HG03378 (cell line): ENCODE results near the gene GUCY1B1.

Experiments
- ATAC-seq: cut with Tn5 transposase; IDR thresholded peaks from one replicate; pipeline ENCODE4 v1.9.1; 2021; ENCODE audit warnings: mild to moderate bottlenecking, moderate library complexity; ENCODE audit not compliant: unreplicated experiment

Gene GUCY1B1

DNA sequence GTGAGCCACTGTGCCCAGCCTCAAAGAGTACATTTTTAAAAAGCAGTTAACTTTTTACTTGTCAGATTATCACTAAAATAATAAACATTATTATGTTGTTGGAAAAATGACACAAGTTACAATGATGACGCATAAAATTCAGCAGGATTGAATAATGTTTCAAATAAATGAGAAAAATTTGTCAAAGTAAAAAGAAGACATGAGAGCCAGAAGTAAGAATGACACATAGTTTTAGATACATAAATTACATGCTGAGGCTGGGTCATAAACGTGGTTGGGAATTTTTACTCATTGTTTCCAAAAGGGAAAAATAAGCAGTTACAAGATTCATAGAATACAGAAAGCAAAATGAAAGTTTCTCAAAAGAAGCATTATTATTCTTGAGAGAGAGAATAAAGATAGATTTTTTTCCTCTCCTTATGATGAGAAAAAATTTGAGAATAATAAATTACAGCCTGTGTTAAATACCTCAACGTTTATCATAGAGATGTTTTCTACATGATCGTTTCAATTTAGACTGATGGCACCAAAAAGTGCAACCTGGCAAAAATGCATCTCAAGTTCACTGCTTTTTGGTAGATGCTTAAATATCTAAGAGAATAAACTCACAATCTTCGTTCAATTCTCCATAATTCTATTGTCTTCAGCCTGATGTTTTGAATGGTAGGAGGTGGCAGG is 40.4 kb downstream of the GUCY1B1 start:
- no peak for ATAC-seq

DNA sequence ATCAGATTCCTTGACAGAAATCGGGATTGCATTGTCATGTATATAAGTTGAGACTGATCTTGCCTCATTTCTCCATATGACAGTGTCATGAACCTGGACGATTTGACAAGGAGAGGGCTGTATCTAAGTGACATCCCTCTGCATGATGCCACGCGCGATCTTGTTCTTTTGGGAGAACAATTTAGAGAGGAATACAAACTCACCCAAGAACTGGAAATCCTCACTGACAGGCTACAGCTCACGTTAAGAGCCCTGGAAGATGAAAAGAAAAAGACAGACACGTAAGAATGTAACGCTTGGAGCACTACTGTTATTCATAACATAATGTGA is 40.9 kb downstream of the GUCY1B1 start:
- no peak for ATAC-seq

DNA sequence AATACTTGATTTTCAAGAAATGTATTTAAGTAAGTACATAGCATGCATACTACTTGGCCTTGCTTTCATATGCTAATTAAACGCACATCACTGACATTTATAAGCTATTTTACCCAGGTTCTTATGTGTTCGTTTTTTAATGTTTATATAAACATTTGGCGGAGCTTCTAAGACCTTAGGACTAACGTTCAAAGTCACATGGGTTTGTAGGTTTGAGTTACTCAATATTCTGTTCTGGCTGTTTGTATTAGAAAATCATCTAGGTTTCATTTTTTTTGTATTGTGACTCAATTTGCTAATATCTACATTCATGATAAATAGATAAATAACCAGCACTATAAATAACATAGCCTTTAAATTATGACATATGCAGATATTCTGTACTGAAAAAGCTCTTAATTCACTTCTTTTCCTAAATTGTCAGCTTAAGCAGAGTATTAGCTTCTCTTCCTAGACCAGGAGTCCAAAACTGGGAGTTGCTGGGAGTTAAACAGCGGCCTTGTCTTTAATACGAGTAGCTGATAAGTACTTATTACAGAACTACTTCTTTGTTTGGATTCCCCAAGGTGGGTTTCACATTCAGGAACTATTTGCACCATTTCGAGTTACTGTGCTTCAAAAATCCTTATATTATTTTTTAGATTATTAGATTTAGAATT is 42.0 kb downstream of the GUCY1B1 start:
- ATAC-seq: no peak

DNA sequence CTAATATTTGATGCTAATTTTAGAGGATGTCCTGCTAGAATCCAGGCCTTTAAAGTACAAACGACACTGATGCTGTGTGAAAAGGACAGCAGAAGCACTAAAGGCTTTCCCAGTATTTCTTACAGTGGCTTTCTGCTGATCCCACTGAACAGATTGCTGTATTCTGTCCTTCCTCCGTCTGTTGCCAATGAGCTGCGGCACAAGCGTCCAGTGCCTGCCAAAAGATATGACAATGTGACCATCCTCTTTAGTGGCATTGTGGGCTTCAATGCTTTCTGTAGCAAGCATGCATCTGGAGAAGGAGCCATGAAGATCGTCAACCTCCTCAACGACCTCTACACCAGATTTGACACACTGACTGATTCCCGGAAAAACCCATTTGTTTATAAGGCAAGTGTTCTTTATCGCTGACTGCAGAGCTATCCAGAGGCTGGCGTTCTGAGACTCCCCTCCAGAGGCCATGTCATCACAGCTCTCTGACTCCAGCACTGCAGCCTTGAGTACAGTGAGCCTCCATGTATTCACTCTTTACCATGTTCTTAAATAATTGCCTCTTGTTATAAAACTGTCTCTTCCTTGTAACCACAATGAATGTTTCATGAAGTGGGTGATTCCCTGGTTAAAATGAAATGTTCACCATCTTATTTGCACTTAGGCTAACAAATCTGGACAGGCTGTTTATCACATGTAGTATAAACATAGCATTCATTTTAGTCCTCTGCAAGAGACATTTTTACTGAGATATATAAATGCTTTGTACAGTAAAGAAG is 43.6 kb downstream of the GUCY1B1 start:
- ATAC-seq: no peak

DNA sequence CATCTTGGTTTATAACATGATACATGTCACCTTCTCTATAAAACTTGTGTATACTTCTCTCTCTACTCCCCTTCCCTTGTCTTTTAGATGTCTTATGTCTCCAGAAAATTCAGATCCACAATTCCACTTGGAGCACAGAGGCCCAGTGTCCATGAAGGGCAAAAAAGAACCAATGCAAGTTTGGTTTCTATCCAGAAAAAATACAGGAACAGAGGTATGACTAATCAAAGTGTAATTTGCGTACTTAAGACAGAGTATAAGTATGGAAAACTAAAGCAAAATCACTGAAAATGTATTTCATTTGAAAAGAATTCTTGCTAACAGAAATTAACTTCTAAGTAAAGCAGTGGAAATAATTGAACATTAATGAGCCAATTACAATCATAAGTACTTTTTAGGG is 46.2 kb downstream of the GUCY1B1 start:
- no peak for ATAC-seq

DNA sequence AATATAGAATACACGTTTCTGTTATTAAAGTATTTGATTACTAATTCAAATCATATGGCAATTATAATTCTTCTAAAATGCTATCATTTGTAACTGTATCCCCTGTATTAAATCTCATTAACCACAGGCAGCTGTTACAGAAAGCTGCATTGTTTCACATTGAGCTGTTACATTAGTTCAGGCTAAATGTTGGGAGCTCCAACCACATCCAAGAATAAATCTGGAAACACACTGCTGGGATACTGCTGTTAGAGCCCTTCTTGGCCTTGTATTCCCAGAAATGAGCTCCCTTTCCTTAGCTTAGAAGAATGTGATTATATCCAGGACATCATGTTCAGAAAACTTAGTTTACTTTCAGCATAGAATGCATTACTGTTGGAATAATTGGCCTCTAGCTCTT is 48.2 kb downstream of the GUCY1B1 start:
- no peak for ATAC-seq

DNA sequence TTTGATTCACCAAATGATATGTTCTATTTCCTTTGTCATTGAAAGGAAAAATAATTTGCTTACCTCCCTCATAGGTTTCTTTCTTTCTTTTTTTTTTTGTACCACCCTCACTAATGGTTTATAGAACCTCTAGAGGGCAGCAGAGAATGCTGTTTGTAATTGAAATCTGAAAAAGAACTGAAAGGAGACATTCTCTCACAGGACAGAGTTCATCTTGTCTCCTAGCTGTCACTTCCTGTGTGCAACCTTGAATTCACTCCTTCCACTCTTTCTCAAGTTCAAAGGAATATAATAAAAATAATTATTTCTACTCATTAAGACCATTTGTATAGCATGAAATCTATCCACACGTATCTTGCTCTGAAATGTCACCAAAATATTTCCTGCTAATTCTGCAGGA is 51.0 kb downstream of the GUCY1B1 start:
- ATAC-seq: peak; percentile 100

DNA sequence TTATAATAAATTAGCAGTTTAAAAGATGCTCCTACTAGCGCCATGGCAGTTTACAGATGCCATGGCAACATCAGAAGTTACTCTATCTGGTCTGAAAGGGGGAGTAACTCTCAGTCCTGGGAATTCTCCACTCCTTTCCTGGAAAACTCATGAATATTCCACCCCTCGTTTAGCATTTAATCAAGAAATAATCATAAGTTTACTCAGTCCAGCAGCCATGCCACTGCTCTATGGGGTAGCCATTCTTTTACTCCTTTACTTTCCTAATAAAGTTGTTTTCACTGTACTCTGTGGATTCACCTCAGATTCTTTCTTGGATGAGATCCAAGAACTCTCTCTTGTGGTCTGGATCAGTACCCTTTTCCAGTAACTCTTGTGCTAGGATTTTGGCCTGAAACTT is 52.3 kb downstream of the GUCY1B1 start:
- ATAC-seq: no peak

DNA sequence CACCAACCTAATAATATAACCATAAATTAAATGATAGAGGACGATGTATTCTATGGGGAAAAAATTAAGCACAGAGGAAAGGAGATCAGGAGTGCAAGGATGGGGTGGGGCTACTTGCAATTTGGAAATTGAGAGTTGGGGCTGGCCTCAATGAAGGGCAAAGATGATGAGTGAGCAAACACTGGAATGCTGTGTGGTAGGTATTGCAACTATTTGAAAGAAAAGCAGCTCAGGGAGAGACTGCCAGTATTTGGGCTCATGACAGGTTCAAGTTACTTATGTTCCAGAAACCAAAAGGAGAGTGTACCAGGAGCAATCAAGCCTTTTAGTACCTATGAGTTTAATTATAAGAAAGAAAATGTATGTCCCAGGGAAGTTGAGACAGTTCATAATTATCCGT is 59.8 kb downstream of the GUCY1B1 start:
- no peak for ATAC-seq

DNA sequence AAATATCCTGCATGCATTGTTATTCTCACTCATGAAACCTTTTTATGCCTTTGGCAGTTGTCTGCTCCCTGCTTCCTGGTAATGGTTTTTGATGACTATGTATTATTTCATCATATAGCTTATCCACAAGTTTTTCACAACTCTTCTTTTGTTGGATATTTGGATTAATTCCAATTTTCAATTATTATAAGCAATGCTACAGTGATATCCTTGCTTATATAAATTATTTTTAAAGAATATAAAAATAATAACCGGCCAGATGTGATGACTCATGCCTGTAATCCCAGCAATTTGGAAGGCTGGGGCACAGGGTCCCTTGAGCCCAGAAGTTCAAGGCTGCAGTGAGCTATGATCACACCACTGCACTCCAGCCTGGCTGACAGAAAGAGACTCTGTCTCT is 60.2 kb downstream of the GUCY1B1 start:
- no peak for ATAC-seq

DNA sequence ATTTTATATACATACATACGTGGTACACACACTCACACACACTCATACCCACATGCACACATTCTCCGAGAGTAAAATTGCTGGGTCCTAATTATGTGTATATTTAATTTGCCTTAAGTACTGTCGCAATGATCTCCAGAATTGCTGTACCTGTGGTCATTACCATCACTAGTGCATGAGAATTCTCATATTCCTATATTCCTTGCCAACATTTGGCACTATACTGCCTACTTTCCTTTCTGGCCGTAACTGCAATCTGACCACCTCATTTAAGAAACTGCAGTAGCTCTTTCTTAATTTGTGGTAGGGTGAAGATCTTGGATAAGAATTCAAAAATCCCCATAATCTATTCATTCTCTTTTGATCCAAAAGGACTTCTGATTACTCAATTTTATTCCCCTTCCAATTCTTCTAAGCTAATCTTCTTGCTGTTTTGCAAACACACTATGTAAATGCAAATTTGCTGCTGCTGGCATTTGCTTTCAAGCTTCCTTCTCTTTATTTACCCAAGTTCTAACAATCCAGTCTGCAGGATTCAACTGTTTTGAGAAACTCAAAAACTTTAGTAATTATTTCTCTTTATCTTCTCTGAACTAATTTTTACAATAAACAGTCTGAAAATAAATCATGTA is 62.2 kb downstream of the GUCY1B1 start:
- no peak for ATAC-seq

DNA sequence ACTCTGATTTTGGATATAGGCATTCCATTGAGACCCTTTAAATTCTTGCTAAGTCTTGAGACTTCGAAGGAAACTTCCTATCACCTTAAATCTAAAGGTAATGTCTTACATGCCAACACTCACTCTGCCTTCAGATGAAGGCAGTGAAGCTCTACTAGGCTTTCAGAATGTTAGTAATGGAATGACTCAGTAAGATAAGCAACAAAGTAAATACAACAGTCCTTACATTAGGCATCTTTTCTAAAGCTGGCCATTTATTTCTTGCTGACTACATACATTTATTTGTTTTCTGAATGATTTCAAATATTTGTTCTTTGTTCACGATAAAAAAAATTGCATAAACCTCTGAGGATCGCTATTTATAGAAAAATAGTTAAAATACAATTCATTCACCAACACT is 63.8 kb downstream of the GUCY1B1 start:
- no peak for ATAC-seq

DNA sequence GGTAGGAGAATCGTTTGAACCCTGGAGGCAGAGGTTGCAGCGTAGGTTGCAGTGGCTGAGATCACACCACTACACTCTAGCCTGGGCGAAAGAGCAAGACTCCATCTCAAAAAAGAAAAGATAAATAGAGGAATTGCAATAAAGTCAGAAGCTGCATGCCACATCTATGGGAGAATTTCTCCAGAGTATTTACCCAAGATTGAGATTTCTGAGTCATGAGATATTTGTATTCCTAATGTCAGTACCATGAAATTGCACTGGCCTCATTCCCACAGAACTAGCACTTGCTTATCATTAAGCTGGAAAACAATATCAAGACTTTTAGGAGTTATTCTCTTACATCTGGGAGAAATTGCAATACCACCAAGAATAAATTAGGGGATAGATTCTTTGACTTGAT is 69.8 kb downstream of the GUCY1B1 start:
- ATAC-seq: no peak

DNA sequence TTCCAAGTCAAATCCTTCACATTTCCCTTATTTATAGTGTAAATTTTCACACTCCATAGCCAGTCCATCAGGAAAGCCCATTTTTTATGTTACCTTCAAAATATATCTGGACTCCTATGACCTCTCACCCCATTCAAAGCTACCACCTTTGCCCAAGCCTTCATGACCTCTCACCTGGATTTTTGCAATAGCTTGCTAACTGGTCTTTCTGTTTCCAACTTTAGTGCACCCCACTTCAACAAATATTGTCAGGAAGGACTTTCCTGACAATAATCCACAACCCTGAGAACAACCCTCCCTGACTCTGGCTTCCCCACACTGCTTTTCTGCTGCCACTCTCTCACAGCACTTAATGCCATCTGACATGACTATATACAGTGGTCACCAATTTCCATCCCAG is 73.8 kb downstream of the GUCY1B1 start:
- ATAC-seq: no peak

DNA sequence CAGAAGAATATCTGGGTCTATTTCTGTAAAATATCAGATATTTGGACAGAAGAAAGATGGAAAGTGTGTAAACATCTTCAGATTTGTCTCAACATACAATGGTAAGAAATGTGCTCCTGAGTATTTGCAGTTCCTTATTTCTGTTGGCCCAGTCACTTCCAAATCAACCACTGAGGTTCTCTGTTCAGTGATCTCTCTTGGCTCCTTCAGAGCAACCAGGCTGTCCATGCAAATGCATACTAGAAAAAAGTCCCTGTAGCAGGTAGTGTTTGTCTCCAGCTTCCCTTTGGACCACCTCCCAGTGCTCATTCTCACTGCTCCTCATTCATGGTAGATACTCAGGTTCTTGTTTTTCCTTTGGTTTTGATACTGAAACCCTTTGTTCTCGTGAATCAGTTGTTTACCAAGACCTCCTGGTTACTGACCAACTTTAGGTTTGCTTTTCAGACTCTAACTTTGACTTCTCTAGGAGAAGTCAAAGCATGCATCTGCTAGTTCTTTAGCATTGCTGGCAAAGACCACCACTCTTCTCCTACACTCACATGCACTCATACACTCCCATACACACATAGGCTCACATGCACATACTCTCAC is 78.5 kb downstream of the GUCY1B1 start:
- ATAC-seq: no peak

DNA sequence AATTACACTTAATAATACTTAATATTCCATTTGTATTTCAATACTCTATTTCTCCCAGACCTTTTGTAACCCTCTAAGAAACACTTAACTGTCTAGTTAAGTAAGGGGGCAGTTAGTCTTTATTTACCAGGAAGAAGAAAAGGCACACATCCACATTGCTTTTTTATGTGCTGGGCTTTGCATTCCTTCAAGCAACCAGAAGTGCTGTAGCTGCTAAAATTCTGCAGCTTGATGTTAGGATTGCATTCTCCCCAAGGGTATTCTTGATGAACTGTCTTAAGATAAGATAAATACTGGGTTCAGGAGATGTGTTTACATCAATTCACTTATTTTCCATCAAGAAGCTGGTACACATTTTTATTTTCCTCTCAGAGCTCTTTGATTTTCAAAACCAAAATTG is 83.3 kb downstream of the GUCY1B1 start:
- ATAC-seq: no peak

DNA sequence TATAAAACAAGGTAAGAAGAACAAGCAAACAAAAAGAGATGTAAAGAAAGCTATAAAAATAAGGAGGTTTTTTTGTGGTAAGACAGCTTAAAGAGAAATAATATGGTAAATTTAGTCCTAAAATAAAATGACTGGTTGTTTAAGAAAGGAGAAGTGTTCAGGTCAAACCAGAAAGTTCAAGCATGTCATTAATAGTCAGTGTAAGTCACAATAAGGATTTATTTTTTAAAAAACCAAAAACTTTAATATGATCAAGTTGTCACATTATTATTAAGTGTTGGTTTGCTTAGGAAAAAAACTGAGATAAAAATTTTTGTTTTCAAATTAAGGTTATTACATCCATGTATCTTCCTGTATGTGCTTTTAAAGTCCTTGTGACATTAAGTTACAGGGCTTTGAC is 88.1 kb downstream of the GUCY1B1 start:
- ATAC-seq: no peak

DNA sequence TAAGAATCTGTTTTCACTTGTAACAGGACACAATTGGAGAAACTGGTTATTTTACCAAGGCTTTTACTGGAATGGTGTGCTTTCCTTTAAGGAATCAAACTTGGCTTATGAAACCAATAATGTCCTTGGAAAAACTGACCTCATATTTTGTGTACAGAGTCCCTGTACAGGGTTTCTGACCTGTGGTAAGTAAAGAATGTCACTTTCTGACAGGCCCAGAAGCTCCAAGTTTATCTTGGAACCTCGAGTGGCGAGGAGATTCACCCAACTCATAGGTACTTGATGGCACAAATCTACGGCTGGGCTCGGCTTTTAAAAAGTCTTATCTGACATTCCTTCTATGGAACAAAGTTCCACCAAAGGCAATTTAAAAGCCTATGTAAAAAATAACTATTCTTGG is 90.2 kb downstream of the GUCY1B1 start:
- ATAC-seq: no peak

DNA sequence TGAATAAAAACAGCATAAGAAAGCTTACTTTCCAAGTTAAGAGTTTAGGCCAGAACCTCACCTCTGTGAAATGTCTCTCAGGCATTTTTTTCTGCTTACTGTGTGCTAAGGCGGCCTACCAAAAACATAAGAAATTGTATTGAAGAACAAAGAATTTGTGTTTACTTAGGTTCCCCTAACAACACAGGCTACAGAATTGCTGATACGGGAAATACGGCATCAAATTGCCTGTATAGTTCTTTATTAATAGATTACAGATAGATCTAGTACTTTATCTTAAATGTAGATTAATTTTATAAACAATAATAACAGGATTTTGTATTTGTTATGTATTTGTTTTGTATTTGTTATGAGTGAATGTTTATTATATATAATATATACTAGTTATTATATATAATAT is 94.4 kb downstream of the GUCY1B1 start:
- ATAC-seq: no peak

DNA sequence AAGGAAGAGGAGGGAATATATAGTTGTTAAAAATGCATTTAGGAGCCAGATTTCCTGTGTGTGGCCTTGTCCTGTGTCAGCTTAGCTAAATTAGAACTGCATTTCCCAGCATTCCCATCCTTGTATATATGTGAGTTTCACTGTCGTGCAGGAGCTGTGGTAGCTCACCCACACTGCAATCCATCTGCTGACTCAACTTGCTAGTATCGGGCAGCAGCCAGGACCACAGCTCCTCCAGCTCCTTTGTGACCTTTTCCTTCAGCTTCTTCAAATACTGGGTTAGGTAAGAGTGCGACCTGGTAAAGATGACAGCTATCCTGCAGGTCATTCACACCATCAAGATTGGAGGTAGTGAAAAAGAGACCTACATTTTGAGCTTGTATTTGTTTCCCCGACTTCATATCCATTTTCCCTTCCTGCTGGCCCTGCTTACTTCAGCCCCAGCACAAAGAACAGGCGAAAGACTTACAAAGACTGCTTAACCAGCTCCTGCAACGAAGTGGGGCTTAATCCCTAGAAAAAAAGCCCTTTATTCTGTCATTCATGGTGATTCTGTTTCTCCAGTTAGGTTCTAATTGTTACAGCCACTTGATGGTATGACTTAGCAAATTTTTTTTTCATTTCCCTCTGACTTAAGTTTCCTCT is 95.9 kb downstream of the GUCY1B1 start:
- no peak for ATAC-seq

DNA sequence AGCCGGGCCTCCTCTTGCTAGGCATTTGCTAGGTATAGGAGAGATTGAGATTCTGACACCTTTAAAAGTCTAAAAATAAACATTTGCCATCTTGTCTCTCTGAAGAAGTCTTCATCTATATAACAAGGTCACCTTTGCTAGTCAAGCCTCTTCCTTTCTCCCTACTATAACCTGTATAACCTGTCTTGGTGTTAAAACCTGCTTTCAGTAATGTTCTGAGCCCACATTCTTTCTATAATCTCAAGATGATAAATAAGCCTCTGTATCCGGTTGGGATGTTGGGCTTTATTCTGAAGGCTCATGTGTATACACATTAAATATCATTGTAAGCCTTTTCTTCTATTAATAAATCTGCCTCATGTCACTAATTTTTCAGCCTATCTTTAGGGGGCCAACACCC is 97.1 kb downstream of the GUCY1B1 start:
- no peak for ATAC-seq
